Subcutaneous adipose tissue (tissue), 4 donors: ENCODE results near the gene UBA1. TPM values are rescaled to one million over a fixed set of nuclear protein-coding genes. Genes with fewer than 3 reads are reported as not detected.

Source experiments
- total RNA-seq, 4 donors: library from RNA; depleted of rRNA; stranded (reverse); fragments of >200 nt; gene quantifications; one replicate each; pipeline ENCODE4 v1.1.0, GENCODE V29; 2016
- TF ChIP-seq, protein P1 (sequence below): fragments of 450-650 bp; IDR thresholded peaks from one replicate; pipeline ENCODE4 v1.5.1; 2016; ENCODE audit warnings: low read depth, mild to moderate bottlenecking, control low read depth, antibody characterized with exemption, moderate library complexity

The UBA1 gene
- total RNA-seq, 4 donors from 2014 or later = 106 to 137 (median 119) TPM

- TF ChIP-seq, protein P1, sequence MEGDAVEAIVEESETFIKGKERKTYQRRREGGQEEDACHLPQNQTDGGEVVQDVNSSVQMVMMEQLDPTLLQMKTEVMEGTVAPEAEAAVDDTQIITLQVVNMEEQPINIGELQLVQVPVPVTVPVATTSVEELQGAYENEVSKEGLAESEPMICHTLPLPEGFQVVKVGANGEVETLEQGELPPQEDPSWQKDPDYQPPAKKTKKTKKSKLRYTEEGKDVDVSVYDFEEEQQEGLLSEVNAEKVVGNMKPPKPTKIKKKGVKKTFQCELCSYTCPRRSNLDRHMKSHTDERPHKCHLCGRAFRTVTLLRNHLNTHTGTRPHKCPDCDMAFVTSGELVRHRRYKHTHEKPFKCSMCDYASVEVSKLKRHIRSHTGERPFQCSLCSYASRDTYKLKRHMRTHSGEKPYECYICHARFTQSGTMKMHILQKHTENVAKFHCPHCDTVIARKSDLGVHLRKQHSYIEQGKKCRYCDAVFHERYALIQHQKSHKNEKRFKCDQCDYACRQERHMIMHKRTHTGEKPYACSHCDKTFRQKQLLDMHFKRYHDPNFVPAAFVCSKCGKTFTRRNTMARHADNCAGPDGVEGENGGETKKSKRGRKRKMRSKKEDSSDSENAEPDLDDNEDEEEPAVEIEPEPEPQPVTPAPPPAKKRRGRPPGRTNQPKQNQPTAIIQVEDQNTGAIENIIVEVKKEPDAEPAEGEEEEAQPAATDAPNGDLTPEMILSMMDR = no peak
These were observed 17.4 kb upstream of the UBA1 start for GRCh38 chrX:47176101-47176740.

- TF ChIP-seq, protein P1 = no peak
These were observed 16.6 kb upstream of the UBA1 start for GRCh38 chrX:47177079-47177478.

DNA sequence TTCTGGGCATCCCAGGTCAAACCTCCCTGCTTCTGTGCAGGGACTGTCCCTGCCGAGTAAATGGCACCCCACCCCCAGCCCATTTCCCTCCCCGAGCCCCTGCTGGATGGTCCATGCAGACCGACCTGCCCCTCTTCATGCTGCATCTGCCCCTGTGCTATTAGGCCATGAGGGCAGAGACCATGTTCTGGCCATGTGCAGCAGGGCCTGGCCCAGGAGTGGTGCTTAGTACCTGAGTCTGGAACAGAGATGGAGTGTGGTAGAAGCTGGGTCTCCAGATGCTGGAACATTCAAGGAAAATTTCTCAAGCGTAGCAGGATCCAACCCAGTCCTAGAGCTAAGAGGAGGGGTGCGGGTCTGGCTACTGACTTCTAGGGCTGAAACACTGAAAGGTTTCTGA, 15.3 kb upstream of the UBA1 start:
- TF ChIP-seq, protein P1 = no peak

- TF ChIP-seq, protein P1 = no peak
These were observed 14.3 kb upstream of the UBA1 start for GRCh38 chrX:47179221-47179927.

- TF ChIP-seq, protein P1 = no peak
These were observed 13.7 kb upstream of the UBA1 start for GRCh38 chrX:47179928-47180255.

- TF ChIP-seq, protein P1 = no peak
These were observed 13.3 kb upstream of the UBA1 start for GRCh38 chrX:47180346-47180745.

GRCh38 chrX:47181301-47181700, 12.3 kb upstream of the UBA1 start:
- TF ChIP-seq, protein P1 = no peak
